Activated CD4-positive, CD25-positive, alpha-beta regulatory T cell treated with anti-CD3 and anti-CD28 coated beads, Interleukin-2, amount 50 U/mL, for 72 hours (primary cell): ENCODE measurements around the gene CTRB1.

ENCODE experiments used
- DNase-seq: peaks from one replicate; pipeline ENCODE4 v3.0.0; 2021

Gene CTRB1

GRCh38 chr16:75218256-75219076, at the start of gene CTRB1:
TSS of gene CTRB1 (plus strand) at chr16:75218988. CDS start at chr16:75219008, 20 bp downstream.
- DNase-seq: no peak

GRCh38 chr16:75169899-75170405, 48.8 kb upstream of the CTRB1 start:
- no peak for DNase-seq

GRCh38 chr16:75172578-75172977, 46.2 kb upstream of the CTRB1 start:
- no peak for DNase-seq

- DNase-seq: no peak
These were observed 43.7 kb upstream of the CTRB1 start for GRCh38 chr16:75175074-75175473.

GRCh38 chr16:75176926-75177325, 41.9 kb upstream of the CTRB1 start:
- DNase-seq: no peak

- DNase-seq: no peak
These were observed 39.6 kb upstream of the CTRB1 start for GRCh38 chr16:75179208-75179607.

GRCh38 chr16:75181630-75182029, 37.2 kb upstream of the CTRB1 start:
- no peak for DNase-seq

- no peak for DNase-seq
These were observed 29.8 kb upstream of the CTRB1 start for GRCh38 chr16:75188832-75189477.

- DNase-seq: no peak
These were observed 29.0 kb upstream of the CTRB1 start for GRCh38 chr16:75189638-75190245.

GRCh38 chr16:75192606-75193264, 26.1 kb upstream of the CTRB1 start:
- DNase-seq: no peak

- DNase-seq: no peak
These were observed 25.5 kb upstream of the CTRB1 start for GRCh38 chr16:75193265-75193650.

- DNase-seq: no peak
These were observed 24.9 kb upstream of the CTRB1 start for GRCh38 chr16:75193730-75194444.

GRCh38 chr16:75195811-75196790, 22.7 kb upstream of the CTRB1 start:
- no peak for DNase-seq

- DNase-seq: no peak
These were observed 22.0 kb upstream of the CTRB1 start for GRCh38 chr16:75196836-75197235.

- no peak for DNase-seq
These were observed 21.2 kb upstream of the CTRB1 start for GRCh38 chr16:75197522-75198134.

- no peak for DNase-seq
These were observed 20.6 kb upstream of the CTRB1 start for GRCh38 chr16:75198135-75198600.

- no peak for DNase-seq
These were observed 16.7 kb upstream of the CTRB1 start for GRCh38 chr16:75202069-75202590.

GRCh38 chr16:75203096-75203495, 15.7 kb upstream of the CTRB1 start:
- no peak for DNase-seq

GRCh38 chr16:75203667-75204409, 14.9 kb upstream of the CTRB1 start:
- DNase-seq: no peak

GRCh38 chr16:75204410-75204758, 14.4 kb upstream of the CTRB1 start:
- DNase-seq: no peak
